ENCODE data around the gene RAB20.

The RAB20 gene

GRCh38 chr13:110521296-110521680 lies 40.2 kb downstream of the RAB20 start:
- no peak for TF ChIP-seq ZFX (IDR thresholded peaks at IDR 0.05)
- no peak for TF ChIP-seq CTCF (conservative IDR thresholded peaks at IDR 0.05)

GRCh38 chr13:110520431-110521295 lies 40.9 kb downstream of the RAB20 start:
- H3K27ac ChIP-seq, result peak overlapping the region; percentile 47
- TF ChIP-seq ZFX (IDR thresholded peaks at IDR 0.05) (no peak), CTCF (conservative IDR thresholded peaks at IDR 0.05) (no peak)

More at GRCh38 chr13:110521296-110521680, 40.2 kb downstream of the RAB20 start:
- H3K27ac ChIP-seq, result peak overlapping the region; percentile 47

GRCh38 chr13:110519506-110519905 lies 42.0 kb downstream of the RAB20 start:
- no peak for TF ChIP-seq ZFX (IDR thresholded peaks at IDR 0.05)

GRCh38 chr13:110519046-110519445 lies 42.5 kb downstream of the RAB20 start:
- no peak overlapping the region for H3K27ac ChIP-seq
- no peak for TF ChIP-seq CTCF (conservative IDR thresholded peaks at IDR 0.05)
- TF ChIP-seq ZFX (IDR thresholded peaks at IDR 0.05), result no peak

More at GRCh38 chr13:110519506-110519905, 42.0 kb downstream of the RAB20 start:
- no peak overlapping the region for H3K27ac ChIP-seq

GRCh38 chr13:110518571-110518970 lies 43.0 kb downstream of the RAB20 start:
- TF ChIP-seq CTCF (conservative IDR thresholded peaks at IDR 0.05), result no peak
- no peak for TF ChIP-seq ZFX (IDR thresholded peaks at IDR 0.05)
- no peak overlapping the region for H3K27ac ChIP-seq

- H3K27ac ChIP-seq, result no peak overlapping the region
- no peak for TF ChIP-seq ZFX (IDR thresholded peaks at IDR 0.05)
- no peak for TF ChIP-seq CTCF (conservative IDR thresholded peaks at IDR 0.05)
Observed at GRCh38 chr13:110518226-110518525, 43.3 kb downstream of the RAB20 start.

- no peak for TF ChIP-seq ZFX (IDR thresholded peaks at IDR 0.05)
- no peak for TF ChIP-seq CTCF (conservative IDR thresholded peaks at IDR 0.05)
- no peak overlapping the region for H3K27ac ChIP-seq
Observed at GRCh38 chr13:110517505-110518225, 43.9 kb downstream of the RAB20 start.

Measured in C4-2B (cell line).